SK-N-MC (cell line): ENCODE data around the gene TINCR.

Source experiments
- EZH2 ChIP-seq: fragments of 200-600 bp; sonication (generic); IDR thresholded peaks from one replicate; pipeline ENCODE4 v1.6.1; 2017; ENCODE audit warnings: antibody characterized with exemption
- POLR2AphosphoS5 ChIP-seq: IDR thresholded peaks from 2 replicates; pipeline ENCODE4 v1.6.1; 2012; ENCODE audit warnings: mild to moderate bottlenecking, low read depth, low read length, borderline replicate concordance

GRCh38 chr19:5593343-5594255, 25.8 kb upstream of the TINCR start:
- TF ChIP-seq EZH2 (no peak), POLR2AphosphoS5 (no peak)
